ENCODE data around the gene HIF3A.

Gene HIF3A

GRCh38 chr19:46381756-46382345, 85.0 kb downstream of the HIF3A start:
- FAIRE-seq, result no peak
- DNase-seq (ENCODE audit: low spot score), result no peak

- FAIRE-seq, result no peak
- no peak for DNase-seq (ENCODE audit: low spot score)
Observed at GRCh38 chr19:46383171-46383815, 86.5 kb downstream of the HIF3A start.

GRCh38 chr19:46383846-46384245, 87.0 kb downstream of the HIF3A start:
- DNase-seq (ENCODE audit: low spot score) (no peak), FAIRE-seq (no peak)

GRCh38 chr19:46384396-46384795, 87.6 kb downstream of the HIF3A start:
- DNase-seq (ENCODE audit: low spot score) (no peak), FAIRE-seq (no peak)

- FAIRE-seq (no peak), DNase-seq (ENCODE audit: low spot score) (no peak)
Observed at GRCh38 chr19:46385636-46386035, 88.8 kb downstream of the HIF3A start.

- FAIRE-seq, result no peak
- no peak for DNase-seq (ENCODE audit: low spot score)
Observed at GRCh38 chr19:46386151-46386550, 89.3 kb downstream of the HIF3A start.

GRCh38 chr19:46386996-46387712, 90.3 kb downstream of the HIF3A start:
- DNase-seq (ENCODE audit: low spot score) (no peak), FAIRE-seq (no peak)

GRCh38 chr19:46387713-46388130, 90.9 kb downstream of the HIF3A start:
- no peak for DNase-seq (ENCODE audit: low spot score)

GRCh38 chr19:46388311-46389095, 91.7 kb downstream of the HIF3A start:
- DNase-seq (ENCODE audit: low spot score), result no peak
- FAIRE-seq, result no peak

More at GRCh38 chr19:46387713-46388130, 90.9 kb downstream of the HIF3A start:
- no peak for FAIRE-seq

GRCh38 chr19:46390121-46390858, 93.4 kb downstream of the HIF3A start:
- no peak for DNase-seq (ENCODE audit: low spot score)
- no peak for FAIRE-seq

- DNase-seq (ENCODE audit: low spot score) (no peak), FAIRE-seq (no peak)
Observed at GRCh38 chr19:46390866-46391265, 94.0 kb downstream of the HIF3A start.

- FAIRE-seq (no peak), DNase-seq (ENCODE audit: low spot score) (no peak)
Observed at GRCh38 chr19:46391296-46392251, 94.7 kb downstream of the HIF3A start.

- no peak for DNase-seq (ENCODE audit: low spot score)
- FAIRE-seq, result no peak
Observed at GRCh38 chr19:46392252-46392801, 95.5 kb downstream of the HIF3A start.

- DNase-seq (ENCODE audit: low spot score) (no peak), FAIRE-seq (no peak)
Observed at GRCh38 chr19:46392837-46393236, 96.0 kb downstream of the HIF3A start.

Measured in RCC 7860 (cell line).